Measurements from ENCODE around the gene DAPK2. TPM values are rescaled to one million over a fixed set of nuclear protein-coding genes. Genes with fewer than 3 reads are reported as not detected.
A peak's percentile ranks its signal among the peaks of the same experiment; 100 is the strongest.

DAPK2 gene
- total RNA-seq, 1 donor from 2014 or later: 0.52 TPM

- Histone ChIP-seq H3K4me1 (ENCODE audit: insufficient read depth, low read length) (no peaks in the 10 kb centered on the region), H4K20me1 (ENCODE audit: insufficient read depth, low read length) (no peaks in the 10 kb centered on the region), H3K9ac (ENCODE audit: low read length) (no peak overlapping the region), H2AFZ (ENCODE audit: low read depth, low read length) (no peak overlapping the region), H3K36me3 (ENCODE audit: insufficient read depth, low read length) (no peaks in the 10 kb centered on the region), H3K9me3 (ENCODE audit: insufficient read depth, low read depth, low read length) (no peaks in the 10 kb centered on the region), H3K4me3 (ENCODE audit: insufficient read depth, low read depth, low read length) (no peak overlapping the region), H3K27ac (ENCODE audit: low read depth, low read length) (no peak overlapping the region), H3K79me2 (ENCODE audit: insufficient read depth, low read length) (no peaks in the 10 kb centered on the region), H3K4me2 (ENCODE audit: low read length) (no peak overlapping the region), H3K27me3 (ENCODE audit: insufficient read depth, low read length) (no peaks in the 10 kb centered on the region)
- Mint-ChIP-seq H3K27ac (ENCODE audit: unreplicated experiment) (no peak overlapping the region), H3K36me3 (ENCODE audit: low read depth, unreplicated experiment) (no peaks in the 10 kb centered on the region), H3K4me1 (ENCODE audit: low read depth, unreplicated experiment) (no peaks in the 10 kb centered on the region), H3K27me3 (ENCODE audit: low read depth, unreplicated experiment) (peaks cover 13% of the 10 kb centered on the region), H3K4me3 (ENCODE audit: unreplicated experiment) (no peak overlapping the region), H3K9me3 (ENCODE audit: unreplicated experiment) (peaks cover 5% of the 10 kb centered on the region)
- TF ChIP-seq CTCF (IDR thresholded peaks at IDR 0.05; ENCODE audit: insufficient read depth, low read depth, low read length) (peak; percentile 90), EZH2 (IDR thresholded peaks at IDR 0.05; ENCODE audit: insufficient read depth, low read length) (no peak)
- no peak for DNase-seq (ENCODE audit: low read depth)
- FAIRE-seq: no peak
Measured at GRCh38 chr15:63945007-63945788, 101.1 kb downstream of the DAPK2 start.

- no peaks in the 10 kb centered on the region for H3K9me3 ChIP-seq (ENCODE audit: insufficient read depth, low read depth, low read length)
- H3K79me2 ChIP-seq (ENCODE audit: insufficient read depth, low read length): no peaks in the 10 kb centered on the region
- H3K36me3 Mint-ChIP-seq (ENCODE audit: low read depth, unreplicated experiment): no peaks in the 10 kb centered on the region
- no peaks in the 10 kb centered on the region for H4K20me1 ChIP-seq (ENCODE audit: insufficient read depth, low read length)
- no peak overlapping the region for H3K4me2 ChIP-seq (ENCODE audit: low read length)
- H3K27me3 ChIP-seq (ENCODE audit: insufficient read depth, low read length): no peaks in the 10 kb centered on the region
- H3K4me3 ChIP-seq (ENCODE audit: insufficient read depth, low read depth, low read length): no peak overlapping the region
- no peaks in the 10 kb centered on the region for H3K36me3 ChIP-seq (ENCODE audit: insufficient read depth, low read length)
- no peak overlapping the region for H3K27ac ChIP-seq (ENCODE audit: low read depth, low read length)
- peaks cover 5% of the 10 kb centered on the region for H3K4me1 Mint-ChIP-seq (ENCODE audit: low read depth, unreplicated experiment)
- TF ChIP-seq EZH2 (IDR thresholded peaks at IDR 0.05; ENCODE audit: insufficient read depth, low read length) (no peak), CTCF (IDR thresholded peaks at IDR 0.05; ENCODE audit: insufficient read depth, low read depth, low read length) (no peak)
- peaks cover 4% of the 10 kb centered on the region for H3K4me1 ChIP-seq (ENCODE audit: insufficient read depth, low read length)
- FAIRE-seq (no peak), DNase-seq (ENCODE audit: low read depth) (no peak)
- H3K9me3 Mint-ChIP-seq (ENCODE audit: unreplicated experiment): peaks cover 5% of the 10 kb centered on the region
- no peak overlapping the region for H2AFZ ChIP-seq (ENCODE audit: low read depth, low read length)
- H3K27me3 Mint-ChIP-seq (ENCODE audit: low read depth, unreplicated experiment): peaks cover 13% of the 10 kb centered on the region
- no peak overlapping the region for H3K4me3 Mint-ChIP-seq (ENCODE audit: unreplicated experiment)
- H3K9ac ChIP-seq (ENCODE audit: low read length): no peak overlapping the region
- H3K27ac Mint-ChIP-seq (ENCODE audit: unreplicated experiment): no peak overlapping the region
Measured at GRCh38 chr15:63944681-63944955, 101.7 kb downstream of the DAPK2 start.
